ENCODE measurements around the gene SH3BP4.

The SH3BP4 gene

DNA sequence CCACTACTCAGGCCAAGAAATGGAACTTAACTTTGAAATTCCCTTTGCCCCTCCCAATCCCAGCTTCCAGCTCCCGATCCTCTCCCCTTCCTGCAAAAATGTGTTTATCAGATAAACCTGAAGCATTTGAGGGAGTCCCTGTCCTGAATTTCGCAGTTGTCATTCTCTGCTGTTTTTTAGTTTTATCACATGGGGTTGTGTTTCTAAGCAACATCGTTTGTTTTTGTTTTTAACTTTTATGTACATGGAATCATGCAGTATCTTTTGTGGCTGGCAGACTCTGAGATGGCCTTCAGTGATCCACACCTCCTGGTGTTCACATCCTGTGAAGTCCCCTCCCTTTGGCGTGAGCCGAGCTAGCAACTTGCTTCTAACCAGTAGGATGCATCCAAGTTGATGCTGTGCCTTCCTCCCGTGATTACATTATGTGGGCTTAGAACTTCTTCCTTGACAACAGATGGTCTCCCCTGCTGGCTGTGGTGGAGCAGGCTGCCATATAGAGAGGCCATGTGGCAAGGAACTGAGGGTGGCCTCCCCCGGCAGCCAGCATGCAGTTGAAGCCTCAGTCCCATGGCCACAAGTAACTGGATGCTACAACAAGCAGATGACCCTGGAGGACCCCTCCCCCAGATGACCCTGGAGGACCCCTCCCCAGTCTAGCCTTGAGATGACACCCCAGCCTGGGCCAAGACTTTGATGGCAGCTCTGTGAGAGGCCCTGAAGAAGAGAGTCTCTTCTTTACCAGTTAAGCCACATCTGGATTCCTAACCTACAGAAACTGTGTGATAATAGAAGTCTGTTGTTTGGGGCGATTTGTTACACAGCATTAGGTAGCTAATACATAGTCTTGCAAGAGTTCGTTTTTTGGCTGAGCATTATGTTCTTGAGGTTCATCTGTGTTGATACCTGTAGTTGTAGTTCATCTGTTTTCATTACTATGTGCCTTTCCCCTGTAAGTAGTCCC, 27.7 kb downstream of the SH3BP4 start:
- DNase-seq, result peak in 2 of 10 donors; percentile 19 to 44
- intact Hi-C loops (cut with DNase I), result no loop called here

DNA sequence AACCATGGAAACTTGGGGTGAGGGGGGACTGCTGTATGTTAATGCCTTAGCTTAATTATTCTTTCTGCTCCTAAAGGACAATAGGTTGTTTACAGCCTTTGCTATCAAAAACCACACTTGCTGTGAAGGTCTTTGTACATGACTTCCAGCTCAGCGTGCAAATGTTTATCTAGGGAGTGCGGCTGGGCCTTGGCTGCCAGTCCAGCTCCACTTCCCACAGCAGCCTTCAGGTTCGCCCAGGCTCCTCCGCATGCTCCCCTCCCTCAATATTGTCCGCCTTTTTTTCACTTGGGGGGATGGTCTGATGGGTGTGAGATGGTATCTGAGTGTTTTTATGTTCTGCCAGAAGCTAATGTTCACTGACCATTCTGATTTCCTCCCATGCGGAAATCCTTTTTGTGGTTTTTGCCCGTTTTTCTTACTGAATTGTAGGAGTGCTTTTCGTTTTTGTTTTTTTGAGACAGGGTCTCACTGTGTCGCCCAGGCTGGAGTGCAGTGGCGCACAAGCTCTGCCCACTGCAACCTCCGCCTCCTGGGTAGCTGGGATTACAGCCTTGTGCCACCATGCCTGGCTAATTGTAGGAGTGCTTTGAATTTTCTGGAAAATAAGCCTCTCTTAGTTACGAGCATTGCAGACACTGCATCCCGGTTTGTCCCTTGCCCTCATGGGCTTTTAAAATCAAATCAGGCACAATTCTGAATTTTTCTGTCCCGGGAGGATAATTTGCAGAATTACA, 28.8 kb downstream of the SH3BP4 start:
- intact Hi-C loops (cut with DNase I), result no loop called here
- DNase-seq, result peak in 1 of 10 donors; percentile 37

DNA sequence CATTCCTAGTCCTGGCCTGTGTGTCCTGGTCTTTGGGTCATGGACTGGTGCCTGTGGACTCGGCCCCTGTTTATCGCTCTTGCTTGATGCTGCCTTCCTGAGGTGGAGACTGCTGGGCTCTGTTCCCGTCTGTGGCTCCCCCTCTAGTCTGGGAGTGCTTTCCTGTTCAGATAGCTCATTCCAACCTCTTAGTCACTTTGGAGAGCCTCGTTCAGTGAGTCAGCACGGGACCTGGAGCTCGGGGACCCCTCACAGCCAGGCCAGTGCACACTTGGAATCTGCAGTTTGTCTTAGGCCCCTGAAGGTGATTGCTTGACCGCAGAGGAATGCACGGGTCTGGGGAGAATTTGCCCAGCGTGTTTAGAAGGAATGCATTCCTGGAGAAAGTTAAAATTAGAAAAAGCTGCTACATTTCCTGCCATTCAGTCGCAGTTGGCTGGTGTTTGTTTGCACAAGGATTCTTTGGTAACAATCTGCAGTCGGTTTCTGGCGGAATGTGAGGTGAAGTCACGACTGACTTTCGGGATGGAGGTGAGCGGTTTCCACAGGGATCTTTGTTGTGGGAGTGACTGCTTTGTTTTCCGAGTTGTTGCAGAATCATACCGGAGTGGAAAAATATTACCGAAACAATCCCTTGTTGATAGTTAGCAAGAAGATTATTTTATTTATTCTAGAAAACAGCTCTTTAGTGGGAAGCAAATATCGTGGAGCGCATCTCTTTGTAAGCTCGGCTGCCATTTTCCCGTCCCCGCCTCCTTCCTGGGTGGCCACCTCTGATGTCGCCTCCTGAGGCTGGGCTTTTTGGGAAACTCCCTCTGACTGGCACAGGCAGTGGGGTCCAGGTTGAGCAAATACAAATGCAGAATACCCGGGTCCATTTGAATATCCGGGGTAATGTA, 29.6 kb downstream of the SH3BP4 start:
- DNase-seq, result peak in 1 of 10 donors; percentile 64
- intact Hi-C loops (cut with DNase I), result no loop called here

DNA sequence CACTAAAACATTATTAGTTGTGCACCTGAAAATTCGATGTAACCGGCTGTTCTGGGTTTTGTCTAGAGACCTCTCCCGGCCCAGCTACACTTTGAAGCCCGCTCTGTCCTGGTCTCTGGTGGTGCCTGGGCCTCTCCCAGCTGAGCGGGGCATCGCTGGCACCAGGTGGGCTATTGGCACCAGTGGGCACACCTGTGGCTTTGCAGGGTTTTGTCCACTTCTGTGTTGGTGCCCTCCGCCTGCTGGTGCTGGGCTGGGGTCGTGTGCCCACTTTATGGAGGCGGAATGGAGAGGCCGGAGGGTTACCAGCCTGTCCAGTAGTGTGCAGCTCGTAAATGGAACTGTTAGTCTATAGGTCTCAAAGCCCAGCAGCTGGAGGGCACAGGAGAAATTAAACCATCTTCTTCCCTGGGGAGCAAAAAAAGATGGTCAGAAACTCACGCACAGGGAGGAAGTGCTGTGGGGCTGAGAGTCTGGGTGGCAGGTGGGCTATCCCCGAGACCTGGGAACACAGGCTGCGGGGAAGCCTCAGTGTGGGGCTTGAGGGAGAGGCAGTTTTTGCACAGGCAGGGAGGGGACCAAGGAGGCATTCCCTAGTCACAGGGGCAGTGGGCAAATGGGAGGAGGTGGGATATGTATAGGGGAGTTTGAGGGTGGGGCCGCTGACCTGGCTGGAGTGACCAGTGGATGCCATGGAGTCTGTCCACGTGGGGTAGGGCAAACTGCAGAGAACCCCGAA, 30.4 kb downstream of the SH3BP4 start:
- intact Hi-C loops (cut with DNase I), result no loop called here
- DNase-seq, result peak in 2 of 10 donors; percentile 47 to 69

DNA sequence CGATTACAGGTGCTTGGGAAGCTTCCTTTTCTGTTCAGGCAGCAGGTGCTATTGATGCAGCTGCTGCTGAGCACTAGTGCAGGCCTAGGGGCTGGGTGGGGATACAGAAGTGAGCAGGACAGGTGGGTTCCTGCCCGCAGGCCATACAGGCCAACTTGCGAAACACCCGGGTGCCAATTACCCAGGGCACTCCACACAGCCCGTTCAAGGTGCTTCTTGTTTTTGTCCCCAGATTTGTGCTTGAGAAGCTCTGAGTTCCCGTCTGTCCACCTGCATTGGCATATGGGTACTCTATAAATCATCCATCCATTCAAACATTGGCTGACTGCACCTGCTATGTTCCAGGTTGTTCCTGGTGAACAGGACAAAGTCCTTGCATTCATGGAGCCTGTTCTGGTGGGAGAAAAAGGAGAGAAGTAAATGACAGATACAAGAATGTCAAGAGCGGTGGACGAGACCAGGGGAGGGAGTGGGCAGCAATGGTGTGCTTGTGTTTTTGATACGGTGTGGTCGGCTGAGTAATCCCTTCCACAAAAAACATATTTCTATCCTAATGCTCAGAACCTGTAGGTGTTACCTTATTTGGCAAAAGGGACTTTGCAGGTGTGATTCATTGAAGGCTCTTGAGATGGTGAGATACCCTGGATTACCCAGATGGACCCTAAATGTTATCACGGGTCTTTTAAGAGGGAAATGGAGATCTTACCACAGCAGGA, 31.4 kb downstream of the SH3BP4 start:
- peak in 2 of 10 donors; percentile 45 to 50 for DNase-seq
- intact Hi-C loops (cut with DNase I), result no loop called here

DNA sequence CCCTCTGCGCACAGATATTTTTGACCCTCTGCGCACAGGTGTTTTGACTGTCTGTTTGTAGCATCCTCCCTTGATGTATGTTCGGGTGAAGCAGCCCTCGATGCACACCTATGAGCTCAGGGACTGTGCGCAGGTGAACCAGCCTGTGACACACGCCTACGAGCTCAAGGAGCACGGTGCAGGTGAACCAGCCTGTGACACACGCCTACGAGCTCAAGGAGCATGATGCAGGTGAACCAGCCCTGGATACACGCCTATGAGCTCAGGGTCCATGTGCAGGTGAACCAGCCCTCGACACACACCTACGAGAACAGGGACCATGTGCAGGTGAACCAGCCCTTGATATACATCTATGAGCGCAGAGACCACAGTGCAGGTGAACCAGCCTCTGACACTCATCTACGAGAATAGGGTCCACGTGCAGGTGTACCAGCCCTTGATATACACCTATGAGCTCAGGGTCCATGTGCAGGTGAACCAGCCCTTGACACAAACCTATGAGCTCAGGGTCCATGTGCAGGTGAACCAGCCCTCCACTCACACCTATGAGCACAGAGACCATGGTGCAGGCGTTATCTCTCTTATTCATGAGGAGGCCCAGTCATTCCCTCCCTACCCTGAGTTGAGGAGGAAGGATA, 33.9 kb downstream of the SH3BP4 start:
- peak in 1 of 10 donors; percentile 21 for DNase-seq
- intact Hi-C loops (cut with DNase I), result no loop called here

DNA sequence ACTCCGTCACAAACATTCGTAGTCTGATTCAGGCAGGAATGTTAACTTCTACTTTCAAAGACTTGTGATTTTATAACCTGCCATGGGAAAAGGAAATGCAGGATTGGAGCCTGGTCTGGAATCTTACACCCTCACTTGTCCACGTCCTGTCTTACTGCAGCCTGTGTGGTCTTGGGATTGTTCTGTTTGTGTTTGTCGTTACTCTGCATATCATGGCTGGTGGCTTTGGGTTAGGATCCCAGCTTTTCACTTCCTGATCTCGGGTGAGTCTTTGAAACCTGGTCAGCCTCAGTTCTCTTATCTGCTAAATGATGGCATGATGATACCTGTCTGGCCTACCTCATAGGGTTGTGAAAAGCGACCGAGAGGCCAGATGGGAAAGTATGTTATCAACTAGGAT, 34.6 kb downstream of the SH3BP4 start:
- intact Hi-C loops (cut with DNase I), result no loop called here

DNA sequence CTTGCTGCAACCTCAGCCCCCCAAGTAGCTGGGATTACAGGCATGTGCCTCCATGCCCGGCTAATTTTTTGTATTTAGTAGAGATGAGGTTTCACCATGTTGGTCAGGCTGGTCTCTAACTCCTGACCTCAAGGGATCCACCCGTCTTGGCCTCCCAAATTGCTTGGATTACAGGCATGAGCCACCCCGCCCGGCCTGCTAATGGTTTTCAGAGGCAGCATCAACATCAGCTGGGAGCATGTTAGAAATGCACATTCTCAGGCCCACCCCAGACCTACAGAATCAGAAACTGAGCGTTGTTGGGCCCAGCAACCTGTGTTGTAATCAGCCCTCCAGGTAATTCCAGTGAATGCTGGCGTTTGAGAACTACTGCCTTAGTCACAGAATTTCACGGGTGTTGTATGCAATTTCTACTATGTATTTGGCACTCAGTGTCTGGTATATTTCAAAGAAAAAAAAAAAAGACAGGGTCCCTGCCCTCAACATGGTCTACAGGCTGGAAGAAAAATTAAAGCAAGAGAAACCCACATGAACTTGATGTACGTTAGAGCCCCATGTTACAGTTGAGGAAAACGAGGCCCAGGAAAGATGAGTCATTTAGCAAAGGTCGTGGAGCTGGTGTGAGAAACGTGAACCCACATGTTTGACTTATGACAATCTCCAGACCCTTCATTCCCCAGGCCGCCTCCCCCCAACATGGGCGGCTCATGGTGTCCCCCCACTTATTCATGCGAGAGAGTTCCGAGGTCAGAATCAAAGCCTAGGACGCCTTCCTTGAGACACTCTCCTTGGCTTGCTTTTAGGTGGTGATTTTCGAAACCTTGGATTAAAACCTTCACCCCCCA, 35.3 kb downstream of the SH3BP4 start:
- peak in 3 of 10 donors; percentile 32 to 61 (median 45) for DNase-seq
- intact Hi-C loops (cut with DNase I), result no loop called here

More for the DNA sequence above, 34.6 kb downstream of the SH3BP4 start:
- DNase-seq, result peak in 1 of 10 donors; percentile 2

DNA sequence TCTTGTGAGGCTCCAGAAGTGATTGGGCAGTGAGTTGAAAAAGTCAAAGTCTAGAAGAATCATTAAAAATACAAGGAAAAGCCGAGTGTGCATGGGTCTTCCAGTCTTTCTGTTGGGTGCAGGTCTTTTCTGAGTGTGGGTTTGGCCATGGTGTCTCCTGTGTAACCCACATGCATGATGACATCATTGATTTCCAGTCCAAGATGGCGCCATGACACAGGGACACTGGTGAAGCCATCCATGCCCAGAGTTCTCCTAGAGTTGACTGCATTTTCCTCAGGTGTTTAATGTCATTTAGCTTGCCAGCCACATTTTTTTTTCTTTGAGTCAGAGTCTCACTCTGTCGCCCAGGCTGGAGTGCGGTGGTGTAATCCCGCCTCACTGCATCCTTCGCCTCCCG, 35.9 kb downstream of the SH3BP4 start:
- peak in 1 of 10 donors; percentile 3 for DNase-seq

DNA sequence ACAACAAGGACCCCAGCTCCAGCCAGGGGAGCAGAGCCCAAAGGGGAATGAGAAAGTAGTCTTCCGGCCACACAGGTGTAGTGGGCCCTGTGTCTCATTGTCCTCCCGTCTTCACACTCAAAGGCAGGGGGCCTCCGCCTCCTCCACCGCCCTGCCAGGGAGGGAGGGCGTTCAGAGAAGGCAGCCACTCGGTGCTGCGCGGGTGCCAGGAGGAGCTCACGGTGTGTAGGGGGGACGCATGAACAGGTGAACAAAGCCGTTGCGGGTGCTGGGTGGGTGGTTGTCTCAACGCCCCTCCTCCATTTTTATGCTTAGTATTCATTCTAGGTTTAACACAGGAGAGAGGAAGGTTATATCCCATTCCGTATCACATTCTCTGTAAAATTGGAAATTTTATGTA, 36.7 kb downstream of the SH3BP4 start:
- DNase-seq, result peak in 3 of 10 donors; percentile 31 to 60 (median 43)

More for the DNA sequence above, 35.9 kb downstream of the SH3BP4 start:
- intact Hi-C loops (cut with DNase I), result no loop called here

DNA sequence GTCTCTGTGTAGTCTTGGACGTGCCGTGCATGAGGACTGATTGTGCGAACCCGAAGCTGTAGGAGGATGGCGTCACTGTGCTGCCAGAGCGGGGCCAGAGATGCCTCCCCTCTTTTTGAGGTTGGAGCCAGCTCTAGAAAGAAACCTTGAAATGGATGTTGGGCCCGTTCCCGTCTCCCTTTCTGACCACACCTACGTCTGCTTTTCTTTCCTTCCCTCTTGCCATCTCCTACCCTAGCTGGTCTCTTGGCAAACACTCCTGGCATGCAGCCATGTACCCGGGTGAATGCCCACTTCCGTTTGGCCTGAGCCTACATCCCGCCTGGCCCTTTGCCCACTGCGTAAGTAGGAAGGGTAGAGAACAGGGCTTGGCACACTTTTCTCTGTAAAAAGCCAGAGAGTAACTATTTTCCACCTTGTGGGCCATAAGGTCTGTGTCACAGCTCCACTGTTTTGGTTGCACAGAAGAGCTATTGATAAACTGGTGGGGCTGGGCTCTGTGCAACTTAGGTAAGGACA, 37.4 kb downstream of the SH3BP4 start:
- intact Hi-C loops (cut with DNase I), result no loop called here
- DNase-seq, result peak; percentile 59 to 92 (median 67)

More for the DNA sequence above, 36.7 kb downstream of the SH3BP4 start:
- intact Hi-C loops (cut with DNase I), result no loop called here

DNA sequence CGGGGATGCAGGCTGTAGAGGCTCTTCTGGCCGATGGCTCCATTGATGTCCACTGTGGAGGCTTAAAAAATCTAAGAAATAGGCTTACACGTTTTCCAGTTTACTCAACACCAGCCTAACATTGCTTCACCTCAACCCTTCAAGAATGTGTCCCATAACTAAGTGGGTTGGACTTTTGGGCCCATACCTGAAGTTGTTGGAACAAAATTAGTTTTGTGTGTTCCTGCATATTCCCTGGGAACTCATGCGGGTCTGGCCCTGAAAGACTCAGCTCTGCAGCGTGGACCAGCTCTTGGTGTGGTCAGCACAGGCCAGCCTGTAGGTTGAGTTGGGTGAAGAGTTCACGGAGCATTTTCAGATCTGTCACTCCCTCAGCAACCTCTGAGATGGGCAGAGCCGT, 38.5 kb downstream of the SH3BP4 start:
- intact Hi-C loops (cut with DNase I), result no loop called here
- DNase-seq, result peak in 1 of 10 donors; percentile 30

DNA sequence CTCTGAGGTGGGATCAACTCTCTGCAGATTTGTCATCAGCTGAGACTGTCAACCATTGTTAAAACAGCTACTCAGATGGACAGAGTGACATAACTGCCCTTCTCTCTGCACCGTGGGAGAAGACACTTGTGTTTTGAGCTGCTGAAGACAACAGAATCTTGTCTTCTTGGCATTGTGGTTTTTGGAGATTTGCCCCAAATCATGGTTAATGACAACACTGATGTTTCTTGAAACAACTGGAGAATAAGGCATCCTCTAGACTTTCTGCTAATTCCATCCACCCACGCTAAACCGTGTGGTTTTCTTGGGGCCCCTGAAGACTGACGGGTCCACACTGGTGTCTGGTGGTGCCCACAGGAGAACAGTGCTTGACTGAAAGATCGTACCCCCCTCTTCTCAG, 39.5 kb downstream of the SH3BP4 start:
- intact Hi-C loops (cut with DNase I), result no loop called here
- no peak for DNase-seq

DNA sequence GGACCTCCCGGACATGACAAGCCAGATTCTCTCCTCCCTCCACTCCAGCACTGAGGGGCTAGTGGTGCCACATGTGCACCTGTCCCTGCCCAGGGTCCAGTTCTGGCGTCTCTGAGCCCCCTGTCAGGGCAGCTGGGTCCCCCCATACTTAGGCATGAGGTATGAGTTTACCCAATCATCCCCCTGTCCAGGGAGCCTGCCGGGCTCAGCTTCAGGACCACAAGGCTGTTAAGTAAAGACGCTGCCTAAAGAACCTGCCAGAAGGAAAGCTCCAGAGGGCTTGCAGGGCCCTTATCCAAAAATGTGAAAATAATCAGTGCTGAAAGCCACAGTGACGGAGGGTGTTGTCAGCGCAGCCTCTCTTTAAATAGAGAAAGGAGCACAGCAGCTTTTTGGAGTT, 40.0 kb downstream of the SH3BP4 start:
- peak in 2 of 10 donors; percentile 20 to 44 for DNase-seq
- intact Hi-C loops (cut with DNase I), result no loop called here

DNA sequence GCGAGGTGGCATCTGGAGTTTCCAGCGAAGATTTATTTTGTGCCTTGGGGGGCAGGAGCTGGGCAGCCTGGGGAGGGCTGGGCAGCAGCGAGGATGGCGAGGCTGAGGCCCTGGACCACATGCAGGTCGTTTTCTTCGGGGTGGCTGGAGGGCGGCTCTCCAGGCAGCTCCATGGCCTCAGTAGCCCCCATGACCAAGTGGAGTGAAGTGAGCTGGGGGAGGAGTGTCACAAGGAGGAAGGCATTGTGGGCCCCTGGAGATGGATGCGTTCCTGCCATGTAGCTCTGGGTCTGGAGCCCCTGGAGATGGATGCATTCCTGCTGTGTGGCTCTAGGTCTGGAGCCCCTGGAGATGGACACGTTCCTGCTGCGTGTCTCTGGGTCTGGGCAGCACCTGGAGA, 40.4 kb downstream of the SH3BP4 start:
- intact Hi-C loops (cut with DNase I), result no loop called here
- DNase-seq, result peak in 3 of 10 donors; percentile 38 to 56 (median 52)

DNA sequence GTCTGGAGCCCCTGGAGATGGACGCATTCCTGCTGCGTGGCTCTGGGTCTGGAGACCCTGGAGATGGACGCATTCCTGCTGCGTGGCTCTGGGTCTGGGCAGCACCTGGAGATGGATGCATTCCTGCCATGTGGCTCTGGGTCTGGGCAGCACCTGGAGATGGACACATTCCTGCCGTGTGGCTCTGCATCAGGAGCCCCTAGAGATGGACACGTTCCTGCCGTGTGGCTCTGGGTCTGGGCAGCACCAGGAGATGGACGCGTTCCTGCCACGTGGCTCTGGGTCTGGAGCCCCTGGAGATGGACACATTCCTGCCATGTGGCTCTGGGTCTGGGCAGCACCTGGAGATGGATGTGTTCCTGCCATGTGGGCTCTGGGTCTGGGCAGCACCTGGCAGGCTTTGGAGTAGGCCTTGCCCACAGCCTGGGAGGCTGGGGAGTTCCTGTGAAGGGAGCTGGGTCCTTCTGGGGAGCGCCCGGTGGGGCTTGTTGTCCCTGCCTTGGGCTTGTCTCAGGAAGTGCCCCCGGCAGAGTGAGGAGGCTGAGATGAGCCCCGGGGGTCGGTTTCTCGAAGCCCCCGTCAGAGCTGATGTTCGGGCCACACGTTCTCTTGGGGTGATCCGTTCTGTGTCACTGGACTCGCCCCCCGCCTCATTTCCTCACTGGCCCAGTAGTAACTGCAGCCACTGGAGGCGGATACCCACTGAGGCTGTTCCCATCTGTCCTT, 41.0 kb downstream of the SH3BP4 start:
- intact Hi-C loops (cut with DNase I), result no loop called here
- DNase-seq, result peak in 2 of 10 donors; percentile 76
